A549 (cell line): ENCODE data around the gene SH2D4B. TPM values are rescaled to one million over a fixed set of nuclear protein-coding genes. Genes with fewer than 3 reads are reported as not detected.

ENCODE experiments used
- ATAC-seq, 2 experiments: fragments of 200-7000 bp in 1 of 2; fragments of >200 bp in 1 of 2; cut with Nextera tagmentation in 1 of 2; cut with Tn5 transposase in 1 of 2; 3 replicates each; pipeline versions ENCODE4 v1.8.0 to v1.9.1; 2018 to 2020; ENCODE audit warnings: mild to moderate bottlenecking in 1 of 2, moderate library complexity in 1 of 2
- CTCF ChIA-PET: fragments of 300-600 bp; sonication (Branson Sonifier 250); formaldehyde crosslinking; extraction: SDS; loops from one replicate; lab custom pipeline; 2021; ENCODE audit warnings: antibody characterized with exemption, inconsistent platforms; lab: Yijun Ruan, JAX
- POLR2A ChIA-PET: fragments of 350-600 bp; formaldehyde crosslinking; extraction: SDS; loops from one replicate; lab custom pipeline; 2021; ENCODE audit warnings: antibody characterized with exemption, inconsistent platforms; lab: Yijun Ruan, JAX
- DNase-seq, 2 experiments: peaks; one replicate each; pipeline versions ENCODE4 v3.0.0 to v3.0.0-alpha.2; 2011 to 2016; ENCODE audit warnings: low read depth in 1 of 2, low spot score in 1 of 2
- FAIRE-seq: peaks from 2 replicates; lab custom pipeline; 2011; peaks lifted over from hg19 to GRCh38; lab: Jason Lieb, UNC
- H3K27ac ChIP-seq, 2 experiments: fragments of >200 bp; sonication (Bioruptor Twin); formaldehyde crosslinking; 3 replicates each; pipeline ENCODE4 v1.5.1; 2016 to 2017
- H3K4me1 ChIP-seq: fragments of >200 bp; sonication (Bioruptor Twin); formaldehyde crosslinking; 3 replicates; pipeline ENCODE4 v1.6.1; 2016
- H3K4me2 ChIP-seq: fragments of >200 bp; sonication (Bioruptor Twin); formaldehyde crosslinking; 3 replicates; pipeline ENCODE4 v1.6.1; 2016
- H3K4me3 ChIP-seq: fragments of >200 bp; sonication (Bioruptor Twin); formaldehyde crosslinking; 3 replicates; pipeline ENCODE4 v1.5.1; 2016
- H3K9me3 ChIP-seq: fragments of >200 bp; sonication (Bioruptor Twin); formaldehyde crosslinking; 3 replicates; pipeline ENCODE4 v1.6.1; 2016
- BHLHE40 ChIP-seq: IDR thresholded peaks from 2 replicates; pipeline ENCODE4 v1.6.1; 2012; ENCODE audit warnings: low read depth, low read length, inconsistent platforms
- CBX2 ChIP-seq: fragments of 200-600 bp; sonication (generic); IDR thresholded peaks from 2 replicates; pipeline ENCODE4 v1.6.1; 2016; ENCODE audit warnings: low read depth, mild to moderate bottlenecking, borderline replicate concordance
- CBX8 ChIP-seq: fragments of 200-600 bp; sonication (generic); IDR thresholded peaks from 2 replicates; pipeline ENCODE4 v1.6.1; 2016
- CHD2 ChIP-seq: fragments of 150-350 bp; IDR thresholded peaks from 2 replicates; pipeline ENCODE4 v1.6.1; 2014; ENCODE audit warnings: low read length; ENCODE audit not compliant: partially characterized antibody
- CHD4 ChIP-seq: fragments of 200-600 bp; sonication (generic); IDR thresholded peaks from 2 replicates; pipeline ENCODE4 v1.6.1; 2016; ENCODE audit warnings: antibody characterized with exemption, mild to moderate bottlenecking, borderline replicate concordance
- CTCF ChIP-seq: fragments of >200 bp; sonication (Bioruptor Twin); formaldehyde crosslinking; IDR thresholded peaks from 3 replicates; pipeline ENCODE4 v1.5.1; 2016
- EHMT2 ChIP-seq: fragments of 200-600 bp; sonication (generic); IDR thresholded peaks from 2 replicates; pipeline ENCODE4 v1.6.1; 2016; ENCODE audit warnings: antibody characterized with exemption, low read depth, mild to moderate bottlenecking, moderate library complexity
- EP300 ChIP-seq, 2 experiments: fragments of >200 bp; sonication (Bioruptor Twin); formaldehyde crosslinking; IDR thresholded peaks; 2 replicates in 1 of 2; 3 replicates in 1 of 2; pipeline ENCODE4 v1.6.1; 2016 to 2017
- FOXS1 ChIP-seq: fragments of 250-450 bp; sonication (Bioruptor Pico); IDR thresholded peaks from 2 replicates; pipeline ENCODE4 v1.5.0; 2020; ENCODE audit warnings: mild to moderate bottlenecking, moderate library complexity
- GATA3 ChIP-seq: IDR thresholded peaks from 2 replicates; pipeline ENCODE4 v1.6.1; 2012; ENCODE audit warnings: borderline replicate concordance
- HOXB13 ChIP-seq: fragments of 250-450 bp; sonication (Bioruptor Pico); IDR thresholded peaks from 2 replicates; pipeline ENCODE4 v1.5.0; 2020; ENCODE audit warnings: low read depth, mild to moderate bottlenecking, moderate library complexity
- HOXB5 ChIP-seq: fragments of 250-450 bp; sonication (Bioruptor Pico); IDR thresholded peaks from 2 replicates; pipeline ENCODE4 v1.5.0; 2020; ENCODE audit warnings: mild to moderate bottlenecking, moderate library complexity
- JUN ChIP-seq, 2 experiments: fragments of >200 bp; sonication (Bioruptor Twin); formaldehyde crosslinking; IDR thresholded peaks; 2 replicates in 1 of 2; 3 replicates in 1 of 2; pipeline ENCODE4 v1.6.1; 2016 to 2017
- MAX ChIP-seq: IDR thresholded peaks from 2 replicates; pipeline ENCODE4 v1.6.1; 2012
- NFE2L2 ChIP-seq: fragments of 150-350 bp; conservative IDR thresholded peaks from 2 replicates; pipeline ENCODE4 v1.6.1; 2014; ENCODE audit warnings: low read length
- PBX3 ChIP-seq: IDR thresholded peaks from 2 replicates; pipeline ENCODE4 v1.6.1; 2012
- RFX5 ChIP-seq: fragments of 450-650 bp; IDR thresholded peaks from 2 replicates; pipeline ENCODE4 v1.7.1; 2014; ENCODE audit warnings: antibody characterized with exemption, mild to moderate bottlenecking, moderate library complexity
- RNF2 ChIP-seq: fragments of 200-600 bp; sonication (generic); IDR thresholded peaks from 2 replicates; pipeline ENCODE4 v1.6.1; 2016; ENCODE audit warnings: low read depth, mild to moderate bottlenecking, antibody characterized with exemption, moderate library complexity, borderline replicate concordance
- WGBS: methylation state at CpG from one replicate; pipeline ENCODE4 v1.1.6; 2017; ENCODE audit errors: missing lambda C conversion rate; 5-methylcytosine and 5-hydroxymethylcytosine counted together
- polyA plus RNA-seq, 4 experiments: library from polyadenylated mRNA; depleted of rRNA in 3 of 4; stranded (reverse); fragments of >200 nt; fragmentation: RNase III in 1 of 4; extraction: RNeasy Plus Mini Kit Qiagen cat#74134 plus additional on column Dnase treatment in 1 of 4; gene quantifications; 2 replicates in 3 of 4; 3 replicates in 1 of 4; pipeline ENCODE4 v1.2.3, GENCODE V29; 2011 to 2017

SH2D4B gene
- polyA plus RNA-seq, 2 of the 4 experiments (the other 2 are of a cell fraction): 0.01 to 0.12 TPM

GRCh38 chr10:80519936-80520650 lies 17.6 kb upstream of the SH2D4B start:
- ATAC-seq (no peak), DNase-seq (no peak), FAIRE-seq (no peak)
- CTCF ChIA-PET: interaction anchor here (1.3 to 1.8 kb wide), 3 partner anchors 14 to 76 kb away, joined by 5 to 14 read pairs (median 9); no protein-coding TSS in a partner anchor
- WGBS: 89% methylated on average over 14 of the region's 14 CpGs
- H3K9me3 ChIP-seq: no peaks in the 10 kb centered on the region
- no peak overlapping the region for H3K4me3 ChIP-seq
- peak overlapping the region in 1 of 2 experiments; percentile 62; a peak in 2 of 6 replicates for H3K27ac ChIP-seq
- H3K4me1 ChIP-seq: peaks cover 48% of the 10 kb centered on the region
- H3K4me2 ChIP-seq: no peak overlapping the region
- TF ChIP-seq RFX5: no peak
- peak in 1 of 2 experiments; percentile 12; a peak in 1 of 5 replicates for TF ChIP-seq JUN (IDR thresholded peaks at IDR 0.05)
- no peak for TF ChIP-seq CTCF
- TF ChIP-seq CBX8: no peak
- no peak for TF ChIP-seq EHMT2
- TF ChIP-seq NFE2L2: no peak
- POLR2A ChIA-PET: interaction anchor here (0.5 kb wide), 1 partner anchor 16 kb away, joined by 3 read pairs; no protein-coding TSS in a partner anchor

GRCh38 chr10:80520661-80521470 lies 16.8 kb upstream of the SH2D4B start:
- no peak for FAIRE-seq
- POLR2A ChIA-PET: interaction anchor here (0.5 kb wide), 1 partner anchor 15 kb away, joined by 3 read pairs; no protein-coding TSS in a partner anchor
- DNase-seq: no peak
- no peak overlapping the region for H3K4me3 ChIP-seq
- peaks cover 56% of the 10 kb centered on the region for H3K4me1 ChIP-seq
- ATAC-seq: no peak
- CTCF ChIA-PET: interaction anchor here (1.1 to 1.8 kb wide), 5 partner anchors 15 to 143 kb away, joined by 3 to 14 read pairs (median 5); no protein-coding TSS in a partner anchor
- H3K27ac ChIP-seq: peak overlapping the region; percentile 27 to 62; a peak in 3 of 6 replicates
- no peak overlapping the region for H3K4me2 ChIP-seq
- H3K9me3 ChIP-seq: no peaks in the 10 kb centered on the region
- TF ChIP-seq GATA3 (no peak), EP300 (IDR thresholded peaks at IDR 0.05) (no peak), NFE2L2 (no peak), FOXS1 (CRISPR knock-in tag) (no peak), CHD2 (no peak), HOXB5 (CRISPR knock-in tag) (no peak), HOXB13 (CRISPR knock-in tag) (no peak), CBX8 (no peak), MAX (no peak), JUN (IDR thresholded peaks at IDR 0.05) (no peak; a peak in 1 of 5 replicates), PBX3 (no peak), BHLHE40 (no peak), CHD4 (no peak), CBX2 (no peak), RNF2 (no peak)
- TF ChIP-seq, all 56 proteins: peak for 0
- 84% methylated on average over 7 of the region's 10 CpGs for WGBS
